IMR-90 (cell line): ENCODE data around the gene DCC. TPM values are rescaled to one million over a fixed set of nuclear protein-coding genes. Genes with fewer than 3 reads are reported as not detected.

Source experiments
- ATAC-seq: fragments of 200-7000 bp; cut with Tn5 transposase; 2 replicates; pipeline ENCODE4 v1.9.1; 2020; ENCODE audit warnings: low read depth, mild to moderate bottlenecking, moderate library complexity
- BruUV-seq: library from RNA; stranded (reverse); fragments of 400-500 nt; replicated peaks from 2 replicates; lab custom pipeline; 2021; lab: Mats Ljungman, UMichigan
- CTCF ChIA-PET: fragments of 300-600 bp; formaldehyde crosslinking; extraction: SDS; loops from one replicate; lab custom pipeline; 2021; ENCODE audit warnings: antibody characterized with exemption; lab: Yijun Ruan, JAX
- POLR2A ChIA-PET: fragments of 300-600 bp; sonication (Branson Sonifier 250); formaldehyde crosslinking; loops from one replicate; lab custom pipeline; 2022; ENCODE audit warnings: antibody characterized with exemption; ENCODE audit not compliant: unreplicated experiment; lab: Charles Lee
- DNase-seq: peaks from one replicate; pipeline ENCODE4 v3.0.0; 2013
- H2AFZ ChIP-seq: replicated peaks from 2 replicates; pipeline ENCODE3; 2013; ENCODE audit warnings: low read length, mild to moderate bottlenecking; ENCODE audit not compliant: poor library complexity
- H2AK5ac ChIP-seq: 2 replicates; pipeline ENCODE4 v1.6.1; 2013; ENCODE audit warnings: low read depth, low read length, inconsistent platforms
- H2AK9ac ChIP-seq: replicated peaks from 2 replicates; pipeline ENCODE3; 2013; ENCODE audit warnings: mild to moderate bottlenecking, low read depth, low read length, moderate library complexity; ENCODE audit not compliant: poor library complexity
- H2BK120ac ChIP-seq: 2 replicates; pipeline ENCODE4 v1.6.1; 2013; ENCODE audit warnings: low read depth, low read length, inconsistent platforms
- H2BK15ac ChIP-seq: 3 replicates; pipeline ENCODE4 v1.6.1; 2013; ENCODE audit warnings: low read depth, low read length, inconsistent platforms
- H2BK20ac ChIP-seq: 2 replicates; pipeline ENCODE4 v1.6.1; 2013; ENCODE audit warnings: low read depth, mild to moderate bottlenecking, inconsistent platforms, low read length, moderate library complexity
- H2BK5ac ChIP-seq: 2 replicates; pipeline ENCODE4 v1.6.1; 2013; ENCODE audit warnings: mild to moderate bottlenecking, low read depth, low read length, inconsistent platforms; ENCODE audit not compliant: poor library complexity, severe bottlenecking
- H3K14ac ChIP-seq: replicated peaks from 2 replicates; pipeline ENCODE4 v1.6.1; 2013; ENCODE audit warnings: low read depth, low read length, inconsistent platforms
- H3K18ac ChIP-seq: 2 replicates; pipeline ENCODE4 v1.6.1; 2013; ENCODE audit warnings: low read depth, low read length, control low read depth
- H3K23ac ChIP-seq: 2 replicates; pipeline ENCODE4 v1.6.1; 2013; ENCODE audit warnings: low read depth, low read length, inconsistent platforms
- H3K27ac ChIP-seq: 2 replicates; pipeline ENCODE4 v1.5.1; 2013; ENCODE audit warnings: mild to moderate bottlenecking, control low read depth, low read length; ENCODE audit not compliant: insufficient read depth
- H3K27me3 ChIP-seq: 2 replicates; pipeline ENCODE4 v1.6.1; 2013; ENCODE audit warnings: low read length; ENCODE audit not compliant: control insufficient read depth, insufficient read depth
- H3K36me3 ChIP-seq: 2 replicates; pipeline ENCODE4 v1.6.1; 2013; ENCODE audit warnings: low read length, mixed read lengths; ENCODE audit not compliant: control insufficient read depth, insufficient read depth
- H3K4ac ChIP-seq: 2 replicates; pipeline ENCODE4 v1.6.1; 2013; ENCODE audit warnings: low read depth, low read length, inconsistent platforms
- H3K4me1 ChIP-seq: 2 replicates; pipeline ENCODE4 v1.6.1; 2013; ENCODE audit warnings: low read length, mixed read lengths; ENCODE audit not compliant: control insufficient read depth, insufficient read depth
- H3K4me2 ChIP-seq: 2 replicates; pipeline ENCODE4 v1.6.1; 2013; ENCODE audit warnings: low read depth, mild to moderate bottlenecking, control low read depth, low read length, moderate library complexity
- H3K4me3 ChIP-seq: 2 replicates; pipeline ENCODE4 v1.5.1; 2013; ENCODE audit warnings: low read depth, mild to moderate bottlenecking, control low read depth, low read length, moderate library complexity; ENCODE audit not compliant: insufficient read depth
- H3K56ac ChIP-seq: 2 replicates; pipeline ENCODE4 v1.6.1; 2013; ENCODE audit warnings: low read length, inconsistent platforms; ENCODE audit not compliant: insufficient read depth; ENCODE audit errors: extremely low read depth
- H3K79me1 ChIP-seq, 2 experiments: 2 replicates each; pipeline ENCODE4 v1.6.1; 2013; ENCODE audit warnings: low read length in 2 of 2, inconsistent platforms in 1 of 2, low read depth in 1 of 2
- H3K9ac ChIP-seq: 2 replicates; pipeline ENCODE4 v1.6.1; 2013; ENCODE audit warnings: low read depth, low read length, control low read depth
- H3K9me1 ChIP-seq: 2 replicates; pipeline ENCODE4 v1.6.1; 2013; ENCODE audit warnings: low read length, inconsistent platforms; ENCODE audit not compliant: insufficient read depth
- H3K9me3 ChIP-seq: 2 replicates; pipeline ENCODE4 v1.6.1; 2013; ENCODE audit warnings: low read length; ENCODE audit not compliant: control insufficient read depth, insufficient read depth
- H4K20me1 ChIP-seq: 2 replicates; pipeline ENCODE4 v1.6.1; 2013; ENCODE audit warnings: low read length, inconsistent platforms; ENCODE audit not compliant: insufficient read depth
- H4K5ac ChIP-seq: 2 replicates; pipeline ENCODE4 v1.6.1; 2013; ENCODE audit warnings: mild to moderate bottlenecking, low read depth, low read length, control low read depth
- H4K8ac ChIP-seq, 2 experiments: 2 replicates each; pipeline ENCODE4 v1.6.1; 2013; ENCODE audit warnings: low read depth in 2 of 2, low read length in 2 of 2, control low read depth in 1 of 2, inconsistent platforms in 1 of 2
- H4K91ac ChIP-seq: 2 replicates; pipeline ENCODE4 v1.6.1; 2013; ENCODE audit warnings: low read depth, low read length, inconsistent platforms; ENCODE audit not compliant: insufficient read depth
- BHLHE40 ChIP-seq: fragments of 150-350 bp; IDR thresholded peaks from 2 replicates; pipeline ENCODE4 v1.6.1; 2016; ENCODE audit warnings: mild to moderate bottlenecking, low read depth, low read length
- CEBPB ChIP-seq: IDR thresholded peaks from 2 replicates; pipeline ENCODE4 v1.6.1; 2012; ENCODE audit warnings: low read depth, low read length, improper control_type of control experiment
- CHD1 ChIP-seq: IDR thresholded peaks from 2 replicates; pipeline ENCODE4 v1.6.1; 2012; ENCODE audit warnings: low read depth, low read length, improper control_type of control experiment
- CTCF ChIP-seq: conservative IDR thresholded peaks from 2 replicates; pipeline ENCODE4 v1.5.1; 2012; ENCODE audit warnings: mild to moderate bottlenecking, low read depth, low read length, improper control_type of control experiment
- ELK1 ChIP-seq: fragments of 150-350 bp; IDR thresholded peaks from 2 replicates; pipeline ENCODE4 v1.6.1; 2016; ENCODE audit warnings: low read depth, mild to moderate bottlenecking, low read length, moderate library complexity, borderline replicate concordance
- FOS ChIP-seq: fragments of 150-350 bp; IDR thresholded peaks from 2 replicates; pipeline ENCODE4 v1.6.1; 2016; ENCODE audit warnings: low read depth, low read length
- MAFK ChIP-seq: IDR thresholded peaks from 2 replicates; pipeline ENCODE4 v1.6.1; 2012; ENCODE audit warnings: low read depth, low read length, improper control_type of control experiment
- MAZ ChIP-seq: IDR thresholded peaks from 2 replicates; pipeline ENCODE4 v1.6.1; 2012; ENCODE audit warnings: low read depth, mild to moderate bottlenecking, low read length, improper control_type of control experiment, moderate library complexity, borderline replicate concordance
- MXI1 ChIP-seq: IDR thresholded peaks from 2 replicates; pipeline ENCODE4 v1.6.1; 2012; ENCODE audit warnings: low read depth, mild to moderate bottlenecking, low read length, moderate library complexity, borderline replicate concordance
- NFE2L2 ChIP-seq: fragments of 150-350 bp; IDR thresholded peaks from 2 replicates; pipeline ENCODE4 v1.6.1; 2016; ENCODE audit warnings: low read depth, mild to moderate bottlenecking, low read length
- POLR2A ChIP-seq: IDR thresholded peaks from 2 replicates; pipeline ENCODE4 v1.6.1; 2012; ENCODE audit warnings: mild to moderate bottlenecking, low read depth, low read length
- RAD21 ChIP-seq: IDR thresholded peaks from 2 replicates; pipeline ENCODE4 v1.6.1; 2012; ENCODE audit warnings: low read length, improper control_type of control experiment
- RCOR1 ChIP-seq: IDR thresholded peaks from 2 replicates; pipeline ENCODE4 v1.6.1; 2012; ENCODE audit warnings: mild to moderate bottlenecking, low read length, improper control_type of control experiment; ENCODE audit not compliant: insufficient replicate concordance
- RFX5 ChIP-seq: IDR thresholded peaks from 2 replicates; pipeline ENCODE4 v1.8.0; 2012; ENCODE audit warnings: low read depth, mild to moderate bottlenecking, low read length, moderate library complexity
- SMC3 ChIP-seq: fragments of 150-350 bp; IDR thresholded peaks from 2 replicates; pipeline ENCODE4 v1.6.1; 2016; ENCODE audit warnings: low read depth, mild to moderate bottlenecking, antibody characterized with exemption, low read length, moderate library complexity
- WGBS, 2 experiments: methylation state at CpG; one replicate each; pipeline versions ENCODE4 v1.1.5 to v1.1.7; 2013; ENCODE audit warnings: missing lambda C conversion rate in 2 of 2; ENCODE audit not compliant: insufficient read length in 1 of 2; ENCODE audit errors: extremely low coverage in 2 of 2; 5-methylcytosine and 5-hydroxymethylcytosine counted together
- dilution Hi-C: fragments of 300-500 bp; cut with HindIII; formaldehyde crosslinking; loops from one replicate; pipeline ENCODE4 v1.14.3; 2018; ENCODE audit warnings: low sequenced_read_pairs; ENCODE audit not compliant: unreplicated experiment
- in situ Hi-C: fragments of 300-500 bp; cut with MboI; formaldehyde crosslinking; loops from 3 replicates; pipeline ENCODE4 v1.14.3; 2019; ENCODE audit warnings: low sequenced_read_pairs, inconsistent platforms, mixed read lengths
- intact Hi-C: fragments of 100-400 bp; cut with micrococcal nuclease; formaldehyde crosslinking; loops from 2 replicates; pipeline ENCODE4 v1.10.0; 2022
- polyA plus RNA-seq, 3 experiments: library from polyadenylated mRNA; depleted of rRNA; stranded (reverse); fragments of >200 nt; gene quantifications; 2 replicates each; pipeline ENCODE4 v1.2.3, GENCODE V29; 2012; ENCODE audit warnings: low replicate concordance in 1 of 3
- total RNA-seq: library from RNA; depleted of rRNA; stranded (reverse); fragments of >200 nt; gene quantifications from 2 replicates; pipeline ENCODE4 v1.2.3, GENCODE V29; 2012
- TF ChIP-seq, protein P1 (sequence below): fragments of 150-350 bp; IDR thresholded peaks from 2 replicates; pipeline ENCODE4 v1.6.1; 2017; ENCODE audit warnings: mild to moderate bottlenecking, antibody characterized with exemption, low read length, low read depth

Gene DCC
- total and polyA plus RNA-seq, 2 of the 4 experiments (the other 2 are of a cell fraction) = 0.31 to 0.54 TPM

DNA sequence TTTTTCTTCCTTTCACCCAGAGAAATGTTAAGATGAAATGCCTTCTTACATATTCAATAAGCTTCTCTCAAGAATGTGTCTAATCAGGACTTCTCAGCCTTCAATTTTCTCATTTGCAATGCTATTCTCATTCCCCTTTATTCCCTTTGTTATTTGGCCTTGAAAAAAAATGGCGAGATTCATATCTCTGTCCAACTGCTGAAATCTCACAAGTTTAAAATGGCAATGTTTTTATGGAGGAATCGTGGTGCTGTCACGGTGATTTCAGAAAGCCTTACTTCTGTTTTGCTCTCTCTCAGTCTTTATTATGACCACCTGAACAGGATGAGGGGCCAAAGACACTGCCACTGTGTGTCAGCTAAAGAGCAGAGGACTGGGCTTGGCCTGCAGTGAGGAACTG lies 928.5 kb downstream of the DCC start:
- intact Hi-C loops = no loop called here
- in situ Hi-C loops = no loop called here
- H4K20me1 ChIP-seq = no peaks in the 10 kb centered on the region
- H2BK20ac ChIP-seq = no peak overlapping the region
- TF ChIP-seq CHD1 (no peak), NFE2L2 (no peak), POLR2A (no peak), CTCF (no peak), RAD21 (no peak), CEBPB (no peak), RCOR1 (no peak), ELK1 (no peak), MXI1 (no peak), BHLHE40 (no peak), RFX5 (no peak), FOS (no peak), SMC3 (no peak), MAFK (no peak), MAZ (no peak)
- TF ChIP-seq, protein P1, sequence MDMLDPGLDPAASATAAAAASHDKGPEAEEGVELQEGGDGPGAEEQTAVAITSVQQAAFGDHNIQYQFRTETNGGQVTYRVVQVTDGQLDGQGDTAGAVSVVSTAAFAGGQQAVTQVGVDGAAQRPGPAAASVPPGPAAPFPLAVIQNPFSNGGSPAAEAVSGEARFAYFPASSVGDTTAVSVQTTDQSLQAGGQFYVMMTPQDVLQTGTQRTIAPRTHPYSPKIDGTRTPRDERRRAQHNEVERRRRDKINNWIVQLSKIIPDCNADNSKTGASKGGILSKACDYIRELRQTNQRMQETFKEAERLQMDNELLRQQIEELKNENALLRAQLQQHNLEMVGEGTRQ = no peak
- ATAC-seq (no peak), DNase-seq (no peak)
- ChIA-PET CTCF (no interaction called here), POLR2A (no interaction called here)
- H3K27me3 ChIP-seq = no peaks in the 10 kb centered on the region
- H3K14ac ChIP-seq = no peak overlapping the region
- H4K91ac ChIP-seq = no peak overlapping the region
- H2BK5ac ChIP-seq = no peak overlapping the region
- no peak overlapping the region for H3K9ac ChIP-seq
- no peak overlapping the region for H3K4ac ChIP-seq
- no peak overlapping the region for H3K4me2 ChIP-seq
- no peaks in the 10 kb centered on the region for H3K4me1 ChIP-seq
- H3K56ac ChIP-seq = no peak overlapping the region
- no peak overlapping the region for H3K18ac ChIP-seq
- H2AFZ ChIP-seq = no peak overlapping the region
- H2AK9ac ChIP-seq = no peak overlapping the region
- dilution Hi-C loops = no loop called here
- H2BK120ac ChIP-seq = no peak overlapping the region
- H2AK5ac ChIP-seq = no peak overlapping the region
- H3K4me3 ChIP-seq = no peak overlapping the region
- H3K27ac ChIP-seq = no peak overlapping the region
- H3K9me3 ChIP-seq = peaks cover 8% of the 10 kb centered on the region
- no peaks in the 10 kb centered on the region for H3K79me1 ChIP-seq
- no TSS peak for BruUV-seq
- no peaks in the 10 kb centered on the region for H3K9me1 ChIP-seq
- H3K23ac ChIP-seq = no peak overlapping the region
- H2BK15ac ChIP-seq = no peak overlapping the region
- no peaks in the 10 kb centered on the region for H3K36me3 ChIP-seq
- no CpG with 5 or more reads among the region's 3 CpGs for WGBS, 2 experiments
- H4K5ac ChIP-seq = no peak overlapping the region
- no peak overlapping the region for H4K8ac ChIP-seq
